HL-60 (cell line): ENCODE measurements around the gene CNOT10.

Experiments
- DNase-seq, 2 experiments: peaks; one replicate each; pipeline ENCODE4 v3.0.0-alpha.2; 2010 to 2020; ENCODE audit warnings: low read depth in 1 of 2, low spot score in 1 of 2
- H3K27ac ChIP-seq: fragments of 250-450 bp; sonication (Bioruptor Pico); replicated peaks from 2 replicates; pipeline ENCODE4 v1.5.1; 2020; ENCODE audit warnings: mild to moderate bottlenecking, moderate library complexity
- H3K27me3 ChIP-seq: fragments of 250-450 bp; sonication (Bioruptor Pico); 2 replicates; pipeline ENCODE4 v1.5.1; 2021; ENCODE audit warnings: mild to moderate bottlenecking, moderate library complexity; ENCODE audit not compliant: insufficient read depth, poor library complexity, severe bottlenecking
- H3K4me3 ChIP-seq: replicated peaks from 2 replicates; pipeline ENCODE4 v1.5.1; 2011; ENCODE audit warnings: mild to moderate bottlenecking, control low read depth, low read length; ENCODE audit not compliant: insufficient read depth
- GABPA ChIP-seq: IDR thresholded peaks from 2 replicates; pipeline ENCODE4 v1.6.1; 2012; ENCODE audit warnings: low read depth
- POLR2AphosphoS5 ChIP-seq: IDR thresholded peaks from 2 replicates; pipeline ENCODE4 v1.6.1; 2012; ENCODE audit warnings: low read depth
- REST ChIP-seq: IDR thresholded peaks from 2 replicates; pipeline ENCODE4 v1.6.1; 2012; ENCODE audit warnings: low read depth; ENCODE audit not compliant: insufficient replicate concordance
- SPI1 ChIP-seq: IDR thresholded peaks from 2 replicates; pipeline ENCODE4 v1.6.1; 2012; ENCODE audit warnings: low read depth, mild to moderate bottlenecking, borderline replicate concordance
- TF ChIP-seq, protein P1 (sequence below): IDR thresholded peaks from one replicate; pipeline ENCODE4 v1.5.1; 2011; ENCODE audit warnings: low read length, control low read depth, inconsistent platforms; ENCODE audit not compliant: insufficient read depth

Gene CNOT10

GRCh38 chr3:32675650-32676049 lies 9.3 kb upstream of the CNOT10 start:
- Histone ChIP-seq H3K27ac (no peak overlapping the region), H3K4me3 (no peak overlapping the region), H3K27me3 (no peaks in the 10 kb centered on the region)
- no peak for DNase-seq
- TF ChIP-seq GABPA = no peak
- no peak for TF ChIP-seq POLR2AphosphoS5
- TF ChIP-seq, protein P1, sequence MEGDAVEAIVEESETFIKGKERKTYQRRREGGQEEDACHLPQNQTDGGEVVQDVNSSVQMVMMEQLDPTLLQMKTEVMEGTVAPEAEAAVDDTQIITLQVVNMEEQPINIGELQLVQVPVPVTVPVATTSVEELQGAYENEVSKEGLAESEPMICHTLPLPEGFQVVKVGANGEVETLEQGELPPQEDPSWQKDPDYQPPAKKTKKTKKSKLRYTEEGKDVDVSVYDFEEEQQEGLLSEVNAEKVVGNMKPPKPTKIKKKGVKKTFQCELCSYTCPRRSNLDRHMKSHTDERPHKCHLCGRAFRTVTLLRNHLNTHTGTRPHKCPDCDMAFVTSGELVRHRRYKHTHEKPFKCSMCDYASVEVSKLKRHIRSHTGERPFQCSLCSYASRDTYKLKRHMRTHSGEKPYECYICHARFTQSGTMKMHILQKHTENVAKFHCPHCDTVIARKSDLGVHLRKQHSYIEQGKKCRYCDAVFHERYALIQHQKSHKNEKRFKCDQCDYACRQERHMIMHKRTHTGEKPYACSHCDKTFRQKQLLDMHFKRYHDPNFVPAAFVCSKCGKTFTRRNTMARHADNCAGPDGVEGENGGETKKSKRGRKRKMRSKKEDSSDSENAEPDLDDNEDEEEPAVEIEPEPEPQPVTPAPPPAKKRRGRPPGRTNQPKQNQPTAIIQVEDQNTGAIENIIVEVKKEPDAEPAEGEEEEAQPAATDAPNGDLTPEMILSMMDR = no peak
- TF ChIP-seq REST = no peak
- no peak for TF ChIP-seq SPI1

DNA sequence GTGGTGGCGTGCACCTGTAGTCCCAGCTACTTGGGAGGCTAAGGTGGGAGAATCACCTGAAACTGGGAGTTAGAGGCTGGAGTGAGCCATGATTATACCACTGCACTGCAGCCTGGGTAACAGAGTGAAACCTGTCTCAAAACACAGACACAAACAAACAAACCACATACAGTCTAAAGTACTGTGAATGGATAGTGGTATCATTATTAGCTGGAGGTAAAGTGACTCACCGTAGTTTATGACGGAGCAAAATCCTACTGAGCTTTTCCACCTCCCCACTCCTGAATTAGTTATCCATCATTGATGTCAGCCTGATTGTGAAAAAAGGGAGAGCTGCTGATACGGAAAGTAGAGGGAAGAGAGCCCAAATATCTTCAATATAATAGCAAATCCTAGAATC lies 3.2 kb upstream of the CNOT10 start:
- Histone ChIP-seq H3K27ac (no peak overlapping the region), H3K27me3 (no peaks in the 10 kb centered on the region), H3K4me3 (no peak overlapping the region)
- DNase-seq = no peak
- TF ChIP-seq, protein P1 = no peak
- TF ChIP-seq SPI1 = no peak
- TF ChIP-seq POLR2AphosphoS5 = no peak
- TF ChIP-seq REST = no peak
- no peak for TF ChIP-seq GABPA

- Histone ChIP-seq H3K27ac (peak overlapping the region; percentile 79), H3K27me3 (no peaks in the 10 kb centered on the region), H3K4me3 (peak overlapping the region; percentile 98)
- TF ChIP-seq, protein P1 = no peak
- no peak for TF ChIP-seq SPI1
- TF ChIP-seq REST = no peak
- no peak for TF ChIP-seq GABPA
- no peak for TF ChIP-seq POLR2AphosphoS5
- no peak for DNase-seq
These were observed 774 bp upstream of the CNOT10 start for GRCh38 chr3:32684029-32684799.
